ENCODE measurements around the gene MYO5B. TPM values are rescaled to one million over a fixed set of nuclear protein-coding genes. Genes with fewer than 3 reads are reported as not detected.
"Not testable (repeated sequence)": the region's sequence is repeated elsewhere in the genome, so short reads cannot be mapped to it uniquely, and the experiment has no call there.

MYO5B gene
- total RNA-seq: 63.1 TPM

DNA sequence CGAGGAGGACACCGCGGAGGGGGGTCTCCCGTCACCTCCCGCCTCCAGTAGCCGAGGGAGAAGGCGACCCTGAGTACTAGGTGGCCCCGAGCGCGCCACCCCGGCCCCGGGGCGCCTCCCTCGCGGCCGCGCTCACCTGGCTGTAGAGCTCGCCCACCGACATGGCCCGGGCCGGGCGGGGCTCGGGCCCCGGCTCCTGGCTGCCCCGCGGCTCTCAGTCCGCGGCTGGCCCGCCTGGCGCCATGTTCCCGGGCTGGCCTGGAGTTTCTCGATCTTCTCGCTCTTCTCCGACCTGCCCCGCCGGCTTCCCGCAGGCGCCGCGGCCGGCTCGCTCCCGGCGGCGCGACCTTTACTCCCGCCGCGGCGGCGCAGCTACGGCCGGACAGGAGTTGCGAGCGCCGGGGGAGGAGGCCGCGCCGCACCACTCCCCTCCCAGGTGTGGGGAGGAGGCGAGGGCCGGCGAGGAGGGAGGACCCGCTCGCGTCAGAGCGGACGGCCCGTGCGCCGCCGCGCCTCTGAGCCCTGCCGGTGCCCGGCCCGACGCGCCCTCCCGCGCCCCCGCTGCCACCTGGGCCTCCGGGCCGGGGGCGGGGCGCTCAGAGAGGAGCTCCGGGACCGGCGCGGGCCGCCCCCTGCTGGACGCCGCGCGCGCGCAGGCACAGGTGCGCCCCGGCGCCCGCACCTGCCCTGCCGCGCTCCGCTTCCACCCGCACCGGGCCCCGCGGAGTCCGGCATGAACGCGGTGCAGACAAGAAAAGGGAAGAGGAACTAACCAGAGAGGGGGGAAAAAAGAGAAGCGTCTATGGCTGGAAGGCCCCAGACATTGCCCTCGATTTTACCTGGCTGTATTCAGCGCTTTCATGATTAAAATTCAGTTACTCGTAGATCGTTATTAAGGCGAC lies at the start of gene MYO5B:
Gene MYO5B, minus strand, starts transcription at position 517 of the 902 bp plus-strand sequence. Its CDS starts 354 bp downstream, at position 163.
- DNase-seq (ENCODE audit: low spot score): peak; percentile 79

- DNase-seq (ENCODE audit: low spot score): not testable (repeated sequence)
Measured at GRCh38 chr18:50241768-50242167, 46.8 kb upstream of the MYO5B start.

GRCh38 chr18:50240080-50240563 lies 45.2 kb upstream of the MYO5B start:
- peak; percentile 16 for DNase-seq (ENCODE audit: low spot score)

GRCh38 chr18:50232419-50232818 lies 37.5 kb upstream of the MYO5B start:
- DNase-seq (ENCODE audit: low spot score): no peak

DNA sequence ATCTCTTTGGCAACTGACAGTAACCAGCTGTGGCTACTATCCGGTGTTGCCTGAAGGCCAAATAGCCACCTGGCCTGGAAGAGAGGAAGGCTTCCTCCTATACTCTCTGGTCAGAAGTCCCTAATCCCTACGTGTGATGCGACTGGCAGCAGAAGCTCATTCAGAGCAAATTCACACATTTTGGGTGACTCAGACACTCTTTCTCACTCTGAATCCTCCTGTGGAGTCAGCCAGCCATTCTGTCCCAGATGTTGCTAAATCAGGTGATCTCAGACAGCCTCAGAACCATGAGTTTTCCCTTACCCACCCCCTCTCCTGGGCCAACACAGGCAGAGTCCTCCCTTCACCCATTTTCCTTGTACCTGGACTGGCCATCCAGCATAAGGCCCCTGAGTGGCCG lies 36.7 kb upstream of the MYO5B start:
- DNase-seq (ENCODE audit: low spot score): no peak

DNA sequence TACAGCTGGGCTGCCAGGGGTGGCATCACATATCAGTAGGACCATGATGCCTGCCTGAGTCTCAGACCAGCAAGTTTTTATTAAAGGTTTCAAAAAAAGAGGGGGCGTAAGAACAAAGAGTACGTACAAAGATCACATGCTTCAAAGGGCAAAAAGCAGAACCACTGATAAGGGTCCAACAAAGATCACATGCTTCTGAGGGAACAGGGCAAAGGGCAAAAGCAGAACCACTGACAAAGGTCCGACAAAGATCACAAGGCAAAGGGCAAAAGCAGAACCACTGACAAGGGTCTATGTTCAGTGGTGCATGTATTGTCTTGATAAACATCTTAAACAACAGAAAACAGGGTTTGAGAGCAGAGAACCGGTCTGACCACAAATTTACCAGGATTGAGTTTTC lies 25.3 kb upstream of the MYO5B start:
- DNase-seq (ENCODE audit: low spot score): not testable (repeated sequence)

DNA sequence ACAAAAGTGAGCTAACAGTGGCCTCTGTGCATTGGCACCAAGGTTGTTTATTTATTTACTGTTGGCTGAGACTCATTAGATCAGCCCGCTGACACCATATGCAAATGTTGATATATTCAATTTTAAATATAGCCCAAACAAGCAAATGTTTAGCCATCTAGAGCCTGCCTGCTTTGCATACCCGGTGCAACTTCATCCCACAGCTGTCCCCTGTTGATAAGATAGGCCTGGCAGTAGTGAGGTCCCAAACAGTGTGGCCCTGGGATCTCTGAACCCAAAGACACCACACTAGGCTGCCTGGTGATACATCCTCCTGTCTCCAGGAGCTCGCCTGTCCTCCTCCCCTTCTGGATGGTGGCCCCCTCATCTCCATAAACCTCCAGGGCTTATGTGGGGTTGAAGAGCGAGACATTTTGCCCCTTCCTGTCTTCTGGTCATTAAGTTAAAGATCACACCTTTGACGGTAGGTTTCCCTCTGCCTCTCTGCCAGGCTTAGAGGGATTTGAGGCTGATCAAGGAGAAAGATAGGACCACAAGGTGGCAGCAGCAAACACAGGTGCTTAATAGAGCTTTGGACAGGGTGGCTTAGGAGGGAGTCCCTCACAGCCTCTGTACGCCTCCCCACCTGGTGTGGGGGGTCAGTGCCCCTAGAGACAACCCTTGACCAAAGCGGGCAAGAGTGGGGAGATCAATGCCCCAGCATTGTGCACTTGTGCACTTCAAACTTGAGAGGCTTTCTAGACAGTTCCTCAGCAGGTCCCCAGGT lies 23.7 kb upstream of the MYO5B start:
- DNase-seq (ENCODE audit: low spot score): no peak

DNA sequence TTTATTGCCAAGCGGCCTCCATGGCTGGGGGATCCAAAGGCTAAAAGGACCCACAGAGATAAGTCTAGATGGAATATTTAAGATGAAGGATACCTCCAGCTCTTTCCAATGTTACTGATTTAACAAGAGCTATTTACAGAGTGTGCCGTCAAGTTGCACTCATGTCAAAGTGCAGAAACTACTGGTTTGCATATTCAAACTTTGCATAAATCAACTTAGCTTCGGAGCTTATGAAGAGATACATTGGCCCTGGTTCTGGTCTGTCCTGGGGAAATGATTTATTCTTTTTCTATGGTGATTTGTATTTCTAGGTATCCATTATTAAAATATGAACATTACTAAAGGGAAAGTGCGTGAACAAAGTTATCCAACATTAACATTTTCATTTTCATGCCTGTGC lies 14.4 kb upstream of the MYO5B start:
- no peak for DNase-seq (ENCODE audit: low spot score)

GRCh38 chr18:50207722-50208121 lies 12.8 kb upstream of the MYO5B start:
- DNase-seq (ENCODE audit: low spot score): no peak

DNA sequence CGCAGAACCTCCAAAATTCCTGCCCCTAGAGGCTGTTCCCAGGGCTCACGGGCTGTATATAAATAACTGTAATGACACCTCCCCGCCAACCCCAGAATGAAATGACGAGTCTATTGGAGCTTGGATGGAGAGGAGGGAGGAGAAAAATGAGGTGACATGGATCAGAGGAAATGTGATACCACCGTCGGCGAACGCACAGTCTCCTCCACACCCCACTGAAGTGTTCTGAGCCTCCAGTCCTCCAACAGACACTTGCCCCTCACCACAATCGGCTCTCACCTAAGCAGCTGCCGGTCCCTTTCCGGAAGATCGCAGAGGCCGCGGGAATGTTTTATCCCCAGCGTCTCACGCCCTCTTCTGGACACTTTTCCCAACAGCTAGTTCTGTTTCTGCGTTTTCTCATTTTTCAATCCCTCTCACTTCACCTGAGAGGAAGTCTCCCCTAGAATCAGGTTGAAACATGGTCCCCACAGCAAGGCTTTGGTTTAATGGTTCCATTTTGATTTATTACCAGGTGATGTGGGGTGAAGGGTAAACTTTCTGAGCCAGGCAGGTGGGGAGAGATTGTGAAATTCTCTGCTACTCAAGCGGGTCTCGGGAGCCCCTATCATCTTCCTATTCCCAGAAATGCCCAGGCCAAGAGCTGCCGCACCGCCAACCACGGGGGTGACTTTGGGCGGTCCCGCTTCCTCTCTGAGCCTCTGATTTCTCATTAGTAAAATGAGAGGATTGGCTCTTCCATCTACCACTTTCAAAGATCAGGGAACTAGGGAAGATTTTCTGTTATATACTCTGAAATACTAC lies 9.1 kb upstream of the MYO5B start:
- DNase-seq (ENCODE audit: low spot score): peak; percentile 42

GRCh38 chr18:50201476-50202018 lies 6.6 kb upstream of the MYO5B start:
- no peak for DNase-seq (ENCODE audit: low spot score)

GRCh38 chr18:50199921-50200320 lies 5.0 kb upstream of the MYO5B start:
- no peak for DNase-seq (ENCODE audit: low spot score)

DNA sequence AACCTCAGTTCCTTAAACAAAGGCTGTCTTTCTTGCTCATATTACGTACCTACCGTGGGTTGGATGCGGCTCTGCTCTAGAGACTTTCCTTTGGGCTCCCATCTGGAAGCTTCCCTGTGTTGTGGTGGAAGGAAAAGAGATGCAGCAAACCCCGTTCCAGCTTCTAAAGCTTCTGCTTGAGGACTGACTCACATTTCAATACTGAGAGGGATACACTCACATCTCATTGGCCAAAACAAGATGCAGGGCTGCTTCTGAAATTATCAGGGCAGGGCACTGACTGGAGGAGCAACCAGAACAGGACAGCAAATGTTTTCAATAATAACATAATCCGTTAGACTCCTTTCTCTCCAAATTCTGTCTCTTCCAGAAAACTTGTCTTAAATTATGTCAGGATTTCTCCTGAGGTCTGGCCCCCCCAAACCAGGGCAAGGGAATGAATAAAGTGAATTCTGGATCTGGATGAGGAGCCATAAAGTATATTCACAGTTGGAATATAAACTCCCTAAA lies 4.5 kb upstream of the MYO5B start:
- DNase-seq (ENCODE audit: low spot score): no peak

DNA sequence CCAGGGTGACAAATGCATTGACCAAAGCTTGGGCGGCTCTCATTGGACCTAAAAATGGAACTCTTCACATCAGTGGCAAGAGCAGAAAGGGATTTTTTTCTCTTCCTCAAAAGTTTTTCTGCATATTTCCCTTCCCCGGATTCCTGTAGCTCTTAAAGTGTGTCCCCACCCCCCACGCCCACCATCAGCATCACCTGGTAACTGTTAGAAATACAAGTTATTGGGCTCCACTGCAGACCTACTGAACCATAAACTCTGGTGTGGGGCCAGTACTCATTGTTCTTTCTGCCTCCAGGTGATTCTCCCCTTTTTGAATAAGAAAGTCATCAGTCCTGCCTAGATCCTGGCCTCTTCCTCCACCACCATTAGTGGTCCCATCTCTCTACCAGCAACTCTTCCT lies 1.3 kb upstream of the MYO5B start:
- no peak for DNase-seq (ENCODE audit: low spot score)

- no peak for DNase-seq (ENCODE audit: low spot score)
Measured at GRCh38 chr18:50195689-50196088, 742 bp upstream of the MYO5B start.

DNA sequence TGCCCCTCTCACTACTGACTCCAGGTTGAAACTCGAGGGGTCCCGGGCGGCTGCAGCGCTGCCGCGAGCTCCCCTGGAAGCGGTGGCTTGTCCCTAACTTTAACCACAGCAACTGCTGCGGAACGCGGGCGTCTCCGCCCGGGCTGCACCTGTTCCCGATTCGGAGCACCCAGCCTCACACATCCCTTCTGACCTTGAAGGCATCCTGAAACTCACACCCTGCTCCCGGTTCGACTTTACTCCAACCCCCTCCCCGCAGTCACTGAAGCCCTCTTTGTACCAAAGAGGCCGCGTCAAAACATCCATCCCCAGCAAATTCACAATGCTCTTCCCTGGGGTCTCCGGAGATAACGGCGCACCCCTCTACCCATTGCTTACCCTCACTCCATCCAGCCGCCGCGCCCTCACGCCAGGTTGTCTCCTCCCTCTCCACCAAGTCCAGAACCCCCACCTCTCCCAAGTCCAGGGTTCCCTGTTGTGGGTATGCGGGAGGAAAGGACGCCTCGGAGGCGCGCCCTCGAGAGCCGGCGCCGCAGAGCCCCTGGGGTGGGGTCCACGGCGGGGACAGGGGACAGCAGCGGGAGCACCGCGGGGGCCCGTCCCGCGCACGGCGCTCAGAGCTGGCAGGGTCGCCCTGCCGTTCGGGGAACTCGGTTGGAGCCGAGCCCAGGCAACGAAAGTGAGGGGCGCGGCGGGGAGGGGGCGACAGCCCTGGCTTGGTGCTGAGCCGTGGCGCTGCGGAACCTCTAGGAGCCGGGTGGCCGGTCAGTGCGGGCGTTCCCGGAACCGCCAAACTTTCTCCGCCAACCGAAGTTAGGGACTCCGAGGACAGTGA lies 934 bp downstream of the MYO5B start:
- DNase-seq (ENCODE audit: low spot score): no peak

GRCh38 chr18:50192995-50193795 lies 1.8 kb downstream of the MYO5B start:
- DNase-seq (ENCODE audit: low spot score): no peak

DNA sequence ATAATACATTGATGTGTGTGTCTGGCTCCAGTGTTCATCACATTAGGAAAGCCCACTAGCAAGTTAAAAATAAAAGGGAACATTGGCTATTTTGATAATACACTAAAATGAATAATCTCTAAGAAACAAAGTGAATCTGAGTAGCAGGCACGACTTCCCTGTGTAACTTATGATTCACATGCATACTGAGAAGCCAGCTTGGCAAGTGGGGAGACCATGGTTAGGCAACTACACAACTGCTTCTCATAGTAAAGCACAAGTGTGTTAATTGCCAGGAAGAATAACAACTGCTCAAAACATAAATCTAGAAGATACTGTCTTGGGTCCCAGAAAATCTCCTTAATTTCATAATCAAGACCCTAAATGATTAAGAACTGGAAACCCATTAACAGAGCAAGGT lies 4.0 kb downstream of the MYO5B start:
- no peak for DNase-seq (ENCODE audit: low spot score)

GRCh38 chr18:50190236-50190635 lies 4.7 kb downstream of the MYO5B start:
- DNase-seq (ENCODE audit: low spot score): no peak

DNA sequence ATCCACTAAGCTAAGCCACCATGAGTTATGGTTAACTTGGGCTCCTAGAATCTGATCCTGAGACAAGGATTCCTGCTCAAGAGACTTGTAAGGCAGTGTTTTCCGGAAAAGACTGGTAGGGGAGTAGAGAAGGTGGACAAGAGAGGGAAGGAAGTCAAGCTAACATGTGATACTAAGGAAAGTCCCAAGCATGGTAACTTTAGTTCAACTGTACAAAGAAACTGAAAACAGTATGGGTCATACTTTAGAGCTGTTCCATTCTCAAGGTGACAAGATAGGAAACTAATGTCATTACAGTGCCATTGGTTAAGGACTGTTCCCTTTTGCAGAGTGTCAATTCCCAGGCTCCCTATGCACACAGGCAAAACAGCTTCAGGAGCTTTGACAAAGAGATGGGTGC lies 5.8 kb downstream of the MYO5B start:
- DNase-seq (ENCODE audit: low spot score): no peak
